Neural cell (in vitro differentiated cells): Measurements from ENCODE around the gene FCHSD2. TPM values are rescaled to one million over a fixed set of nuclear protein-coding genes. Genes with fewer than 3 reads are reported as not detected.

ENCODE experiments used
- H2AFZ ChIP-seq: fragments of 200-600, 300-800 bp; sonication (generic), shearing (Covaris generic); 2 replicates; pipeline ENCODE4 v1.6.0; 2014; ENCODE audit warnings: low read depth, mild to moderate bottlenecking, antibody characterized with exemption, low read length, moderate library complexity
- H3F3A ChIP-seq: fragments of 200-600 bp; shearing (Covaris generic); 2 replicates; pipeline ENCODE4 v1.6.1; 2016; ENCODE audit warnings: mild to moderate bottlenecking, moderate library complexity, mixed read lengths, antibody characterized with exemption, low read length; ENCODE audit not compliant: insufficient read depth, poor library complexity, severe bottlenecking
- H3K27ac ChIP-seq: fragments of 200-600, 300-800 bp; sonication (generic), shearing (Covaris generic); 2 replicates; pipeline ENCODE4 v1.5.1; 2014; ENCODE audit warnings: mild to moderate bottlenecking, low read length, moderate library complexity
- H3K27me3 ChIP-seq: fragments of 300-800, 200-600 bp; sonication (generic), shearing (Covaris generic); 2 replicates; pipeline ENCODE4 v1.6.0; 2014; ENCODE audit warnings: mild to moderate bottlenecking, low read depth, low read length, moderate library complexity; ENCODE audit not compliant: insufficient read depth
- H3K36me3 ChIP-seq: fragments of 300-800, 200-600 bp; sonication (generic), shearing (Covaris generic); 2 replicates; pipeline ENCODE4 v1.5.1; 2014; ENCODE audit warnings: mild to moderate bottlenecking, antibody characterized with exemption, low read length, moderate library complexity; ENCODE audit not compliant: insufficient read depth
- H3K4me2 ChIP-seq: fragments of 300-800, 200-600 bp; sonication (generic), shearing (Covaris generic); 2 replicates; pipeline ENCODE4 v1.6.0; 2014; ENCODE audit warnings: mild to moderate bottlenecking, low read length
- H3K4me3 ChIP-seq: fragments of 300-800, 200-600 bp; sonication (generic), shearing (Covaris generic); 2 replicates; pipeline ENCODE4 v1.5.1; 2014; ENCODE audit warnings: mild to moderate bottlenecking, low read length, moderate library complexity
- H3K79me2 ChIP-seq: fragments of 200-600 bp; shearing (Covaris generic); replicated peaks from 2 replicates; pipeline ENCODE4 v1.6.0; 2014; ENCODE audit warnings: mild to moderate bottlenecking, low read length, moderate library complexity; ENCODE audit not compliant: insufficient read depth
- H3K9ac ChIP-seq: fragments of 300-800, 200-600 bp; sonication (generic), shearing (Covaris generic); 2 replicates; pipeline ENCODE4 v1.6.1; 2016; ENCODE audit warnings: mild to moderate bottlenecking, low read length, mixed read lengths
- H3K9me2 ChIP-seq: fragments of 200-600 bp; shearing (Covaris generic); 2 replicates; pipeline ENCODE4 v1.6.1; 2016; ENCODE audit warnings: mild to moderate bottlenecking, low read length, mixed read lengths; ENCODE audit not compliant: insufficient read depth
- H3K9me3 ChIP-seq: fragments of 200-600, 300-800 bp; sonication (generic), shearing (Covaris generic); 2 replicates; pipeline ENCODE4 v1.6.1; 2016; ENCODE audit warnings: mild to moderate bottlenecking, mixed run types, low read length, moderate library complexity, mixed read lengths
- H4K20me1 ChIP-seq: fragments of 200-600 bp; shearing (Covaris generic); 2 replicates; pipeline ENCODE4 v1.6.1; 2016; ENCODE audit warnings: mild to moderate bottlenecking, mixed run types; ENCODE audit not compliant: insufficient read depth
- EP300 ChIP-seq: fragments of 450-650 bp; conservative IDR thresholded peaks from 2 replicates; pipeline ENCODE4 v1.6.1; 2014; ENCODE audit warnings: antibody characterized with exemption, mild to moderate bottlenecking, moderate library complexity; ENCODE audit not compliant: poor library complexity, severe bottlenecking
- EZH2 ChIP-seq: fragments of 200-600, 300-800 bp; shearing (Covaris generic), sonication (generic); IDR thresholded peaks from 2 replicates; pipeline ENCODE4 v1.6.1; 2014; ENCODE audit warnings: antibody characterized with exemption, low read length, borderline replicate concordance, mild to moderate bottlenecking; ENCODE audit not compliant: insufficient read depth, poor library complexity, severe bottlenecking
- MXI1 ChIP-seq: fragments of 450-650 bp; conservative IDR thresholded peaks from 2 replicates; pipeline ENCODE4 v1.6.1; 2014; ENCODE audit warnings: antibody characterized with exemption, mild to moderate bottlenecking; ENCODE audit not compliant: poor library complexity, severe bottlenecking
- POLR2AphosphoS5 ChIP-seq: IDR thresholded peaks from 2 replicates; pipeline ENCODE4 v1.6.1; 2012
- RAD21 ChIP-seq: fragments of 450-650 bp; conservative IDR thresholded peaks from 2 replicates; pipeline ENCODE4 v1.6.1; 2014; ENCODE audit warnings: antibody characterized with exemption, mild to moderate bottlenecking, moderate library complexity
- SMC3 ChIP-seq: fragments of 450-650 bp; conservative IDR thresholded peaks from 2 replicates; pipeline ENCODE4 v1.6.1; 2014; ENCODE audit warnings: antibody characterized with exemption, mild to moderate bottlenecking, moderate library complexity; ENCODE audit not compliant: poor library complexity
- TAF1 ChIP-seq: IDR thresholded peaks from 2 replicates; pipeline ENCODE4 v1.6.1; 2012; ENCODE audit warnings: low read depth
- polyA plus RNA-seq: library from polyadenylated mRNA; depleted of rRNA; stranded (reverse); fragments of >200 nt; gene quantifications from 2 replicates; pipeline ENCODE4 v1.2.3, GENCODE V29; 2014
- TF ChIP-seq, protein P1 (sequence below): fragments of 450-650 bp; IDR thresholded peaks from 2 replicates; pipeline ENCODE4 v1.5.1; 2014; ENCODE audit warnings: antibody characterized with exemption, mild to moderate bottlenecking, moderate library complexity; ENCODE audit not compliant: poor library complexity, severe bottlenecking
- TF ChIP-seq, protein P2 (sequence below): IDR thresholded peaks from 2 replicates; pipeline ENCODE4 v1.6.1; 2012; ENCODE audit warnings: borderline replicate concordance

The FCHSD2 gene
- polyA plus RNA-seq, 1 donor from 2014 or later, result 40.8 TPM

DNA sequence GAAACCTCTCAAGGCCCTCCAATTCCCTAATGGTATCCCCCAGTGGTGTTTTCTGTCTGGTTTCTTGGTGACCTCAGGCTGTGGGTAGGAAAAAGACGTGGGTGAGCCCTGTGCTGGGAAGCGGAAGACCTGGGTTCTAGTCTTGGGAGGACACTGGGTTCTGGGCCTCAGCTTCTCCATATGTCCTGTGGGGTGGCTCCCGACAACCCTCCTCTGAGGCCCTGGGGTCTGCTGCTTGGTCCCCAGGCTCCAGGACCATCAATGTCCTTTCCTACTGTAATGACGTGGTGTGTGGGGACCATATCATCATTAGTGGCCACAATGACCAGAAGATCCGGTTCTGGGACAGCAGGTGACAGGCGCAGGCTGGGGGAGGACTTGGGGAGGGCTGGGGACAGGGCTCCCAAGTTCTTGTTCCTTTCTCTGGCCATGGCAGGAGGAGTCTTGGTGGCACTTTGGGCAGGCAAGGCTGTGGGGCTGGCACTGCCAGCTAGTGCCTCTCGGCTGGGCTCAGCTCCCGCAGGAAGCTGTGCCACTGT lies 315.1 kb downstream of the FCHSD2 start:
- Histone ChIP-seq H3K36me3 (no peaks in the 10 kb centered on the region), H3K4me2 (no peak overlapping the region), H3K9ac (no peak overlapping the region), H3K27ac (no peak overlapping the region), H4K20me1 (no peaks in the 10 kb centered on the region), H3K27me3 (no peaks in the 10 kb centered on the region), H3K9me2 (no peaks in the 10 kb centered on the region), H3K4me3 (no peak overlapping the region), H2AFZ (no peak overlapping the region), H3K9me3 (no peaks in the 10 kb centered on the region), H3K79me2 (no peaks in the 10 kb centered on the region), H3F3A (no peaks in the 10 kb centered on the region)
- TF ChIP-seq MXI1, result no peak
- TF ChIP-seq, protein P1, sequence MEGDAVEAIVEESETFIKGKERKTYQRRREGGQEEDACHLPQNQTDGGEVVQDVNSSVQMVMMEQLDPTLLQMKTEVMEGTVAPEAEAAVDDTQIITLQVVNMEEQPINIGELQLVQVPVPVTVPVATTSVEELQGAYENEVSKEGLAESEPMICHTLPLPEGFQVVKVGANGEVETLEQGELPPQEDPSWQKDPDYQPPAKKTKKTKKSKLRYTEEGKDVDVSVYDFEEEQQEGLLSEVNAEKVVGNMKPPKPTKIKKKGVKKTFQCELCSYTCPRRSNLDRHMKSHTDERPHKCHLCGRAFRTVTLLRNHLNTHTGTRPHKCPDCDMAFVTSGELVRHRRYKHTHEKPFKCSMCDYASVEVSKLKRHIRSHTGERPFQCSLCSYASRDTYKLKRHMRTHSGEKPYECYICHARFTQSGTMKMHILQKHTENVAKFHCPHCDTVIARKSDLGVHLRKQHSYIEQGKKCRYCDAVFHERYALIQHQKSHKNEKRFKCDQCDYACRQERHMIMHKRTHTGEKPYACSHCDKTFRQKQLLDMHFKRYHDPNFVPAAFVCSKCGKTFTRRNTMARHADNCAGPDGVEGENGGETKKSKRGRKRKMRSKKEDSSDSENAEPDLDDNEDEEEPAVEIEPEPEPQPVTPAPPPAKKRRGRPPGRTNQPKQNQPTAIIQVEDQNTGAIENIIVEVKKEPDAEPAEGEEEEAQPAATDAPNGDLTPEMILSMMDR, result no peak
- TF ChIP-seq RAD21, result no peak

DNA sequence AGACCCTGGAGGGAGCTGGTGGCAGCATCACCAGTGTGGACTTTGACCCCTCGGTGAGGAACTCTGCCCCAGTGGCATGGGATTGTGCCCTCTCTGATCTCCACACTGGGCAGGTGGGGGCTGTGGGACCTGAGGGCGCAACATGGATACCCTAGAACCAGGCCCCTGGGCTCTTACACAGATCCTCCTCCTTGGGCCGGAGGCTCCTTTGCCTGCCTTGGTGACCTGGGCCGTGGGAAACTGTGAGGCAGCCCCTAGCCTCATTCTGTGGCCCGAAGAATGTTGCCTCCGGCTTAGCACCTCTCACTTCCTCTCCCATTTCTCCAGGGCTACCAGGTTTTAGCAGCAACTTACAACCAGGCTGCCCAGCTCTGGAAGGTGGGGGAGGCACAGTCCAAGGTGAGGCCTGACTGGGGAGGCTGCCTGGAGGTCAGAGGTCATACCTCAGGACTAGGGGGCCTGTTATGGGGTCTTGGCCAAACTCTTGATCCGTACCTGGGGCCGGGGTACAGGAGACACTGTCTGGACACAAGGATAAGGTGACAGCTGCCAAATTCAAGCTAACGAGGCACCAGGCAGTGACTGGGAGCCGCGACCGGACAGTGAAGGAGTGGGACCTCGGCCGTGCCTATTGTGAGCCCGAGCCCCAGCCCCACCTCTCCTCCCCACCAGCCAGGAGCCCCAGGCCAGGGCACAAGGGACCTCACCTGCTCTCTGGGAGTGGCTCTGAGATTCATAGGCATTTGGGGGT lies 315.8 kb downstream of the FCHSD2 start:
- Histone ChIP-seq H3K9me2 (no peaks in the 10 kb centered on the region), H3K79me2 (no peaks in the 10 kb centered on the region), H3K4me3 (no peak overlapping the region), H3K27ac (no peak overlapping the region), H4K20me1 (no peaks in the 10 kb centered on the region), H3K9ac (no peak overlapping the region), H3K9me3 (no peaks in the 10 kb centered on the region), H2AFZ (no peak overlapping the region), H3F3A (no peaks in the 10 kb centered on the region), H3K4me2 (no peak overlapping the region), H3K27me3 (no peaks in the 10 kb centered on the region), H3K36me3 (no peaks in the 10 kb centered on the region)
- TF ChIP-seq EP300 (no peak), TAF1 (no peak), SMC3 (no peak), MXI1 (no peak), RAD21 (no peak), POLR2AphosphoS5 (no peak), EZH2 (no peak)
- TF ChIP-seq, protein P1, result no peak
- TF ChIP-seq, protein P2, sequence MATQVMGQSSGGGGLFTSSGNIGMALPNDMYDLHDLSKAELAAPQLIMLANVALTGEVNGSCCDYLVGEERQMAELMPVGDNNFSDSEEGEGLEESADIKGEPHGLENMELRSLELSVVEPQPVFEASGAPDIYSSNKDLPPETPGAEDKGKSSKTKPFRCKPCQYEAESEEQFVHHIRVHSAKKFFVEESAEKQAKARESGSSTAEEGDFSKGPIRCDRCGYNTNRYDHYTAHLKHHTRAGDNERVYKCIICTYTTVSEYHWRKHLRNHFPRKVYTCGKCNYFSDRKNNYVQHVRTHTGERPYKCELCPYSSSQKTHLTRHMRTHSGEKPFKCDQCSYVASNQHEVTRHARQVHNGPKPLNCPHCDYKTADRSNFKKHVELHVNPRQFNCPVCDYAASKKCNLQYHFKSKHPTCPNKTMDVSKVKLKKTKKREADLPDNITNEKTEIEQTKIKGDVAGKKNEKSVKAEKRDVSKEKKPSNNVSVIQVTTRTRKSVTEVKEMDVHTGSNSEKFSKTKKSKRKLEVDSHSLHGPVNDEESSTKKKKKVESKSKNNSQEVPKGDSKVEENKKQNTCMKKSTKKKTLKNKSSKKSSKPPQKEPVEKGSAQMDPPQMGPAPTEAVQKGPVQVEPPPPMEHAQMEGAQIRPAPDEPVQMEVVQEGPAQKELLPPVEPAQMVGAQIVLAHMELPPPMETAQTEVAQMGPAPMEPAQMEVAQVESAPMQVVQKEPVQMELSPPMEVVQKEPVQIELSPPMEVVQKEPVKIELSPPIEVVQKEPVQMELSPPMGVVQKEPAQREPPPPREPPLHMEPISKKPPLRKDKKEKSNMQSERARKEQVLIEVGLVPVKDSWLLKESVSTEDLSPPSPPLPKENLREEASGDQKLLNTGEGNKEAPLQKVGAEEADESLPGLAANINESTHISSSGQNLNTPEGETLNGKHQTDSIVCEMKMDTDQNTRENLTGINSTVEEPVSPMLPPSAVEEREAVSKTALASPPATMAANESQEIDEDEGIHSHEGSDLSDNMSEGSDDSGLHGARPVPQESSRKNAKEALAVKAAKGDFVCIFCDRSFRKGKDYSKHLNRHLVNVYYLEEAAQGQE, result no peak
